K562 (cell line): Measurements from ENCODE around the gene KIF6. TPM values are rescaled to one million over a fixed set of nuclear protein-coding genes. Genes with fewer than 3 reads are reported as not detected.

Experiments
- ATAC-seq: fragments of 200-7000 bp; cut with Tn5 transposase; 3 replicates; pipeline ENCODE4 v1.9.1; 2020; ENCODE audit warnings: moderate library complexity
- BruUV-seq: library from RNA; stranded (reverse); fragments of 400-500 nt; replicated peaks from 2 replicates; lab custom pipeline; 2021; lab: Mats Ljungman, UMichigan
- CTCF ChIA-PET: fragments of 300-600 bp; formaldehyde crosslinking; extraction: SDS; loops from one replicate; lab custom pipeline; 2021; ENCODE audit warnings: low intra/inter-chr PET ratio; lab: Yijun Ruan, JAX
- POLR2A ChIA-PET: fragments of 300-600, 350-650 bp; sonication (Branson Sonifier 250); formaldehyde crosslinking; extraction: SDS; loops from one replicate; lab custom pipeline; 2021; ENCODE audit warnings: antibody characterized with exemption, inconsistent platforms; lab: Yijun Ruan, JAX
- DNase-seq, 4 experiments: peaks; one replicate each; pipeline versions ENCODE4 v3.0.0 to v3.0.0-alpha.2; 2011 to 2018; ENCODE audit warnings: low spot score in 3 of 4, mixed read lengths in 3 of 4; ENCODE audit errors: extremely low read depth in 1 of 4
- FAIRE-seq: peaks from 2 replicates; lab custom pipeline; 2011; peaks lifted over from hg19 to GRCh38; lab: Jason Lieb, UNC
- H2AFZ ChIP-seq: 2 replicates; pipeline ENCODE4 v1.6.0; 2011; ENCODE audit warnings: low read depth, low read length, control low read depth, inconsistent platforms
- H3K27ac ChIP-seq: fragments of 200-600 bp; 3 replicates; pipeline ENCODE4 v1.8.0; 2011; ENCODE audit warnings: low read depth, mild to moderate bottlenecking, control low read depth, inconsistent platforms, low read length, moderate library complexity, mixed read lengths; ENCODE audit errors: extremely low read depth
- H3K27me3 ChIP-seq, 2 experiments: fragments of 300-600 bp in 1 of 2; 2 replicates in 1 of 2; 3 replicates in 1 of 2; pipeline versions ENCODE4 v1.6.0 to v1.8.0; 2011; ENCODE audit warnings: inconsistent platforms in 2 of 2, low read length in 2 of 2, mild to moderate bottlenecking in 1 of 2, mixed read lengths in 1 of 2, moderate library complexity in 1 of 2; ENCODE audit not compliant: control insufficient read depth in 2 of 2, insufficient read depth in 2 of 2
- H3K36me3 ChIP-seq: fragments of 300-600 bp; 3 replicates; pipeline ENCODE4 v1.8.0; 2011; ENCODE audit warnings: mild to moderate bottlenecking, low read length, inconsistent platforms; ENCODE audit not compliant: control insufficient read depth, insufficient read depth
- H3K4me1 ChIP-seq, 2 experiments: fragments of 200-600 bp in 1 of 2; replicated peaks in 1 of 2; 2 replicates in 1 of 2; 3 replicates in 1 of 2; pipeline versions ENCODE4 v1.5.1 to v1.8.0; 2011; ENCODE audit warnings: inconsistent platforms in 2 of 2, low read length in 2 of 2, mild to moderate bottlenecking in 1 of 2, mixed read lengths in 1 of 2, moderate library complexity in 1 of 2; ENCODE audit not compliant: control insufficient read depth in 2 of 2, insufficient read depth in 2 of 2
- H3K4me2 ChIP-seq: 2 replicates; pipeline ENCODE4 v1.6.1; 2011; ENCODE audit warnings: low read length, control low read depth, inconsistent platforms, mixed read lengths; ENCODE audit not compliant: insufficient read depth
- H3K4me3 ChIP-seq: fragments of 200-600 bp; sonication (generic), shearing (Covaris generic); 2 replicates; pipeline ENCODE4 v1.5.1; 2016; ENCODE audit warnings: control low read depth, inconsistent platforms
- H3K79me2 ChIP-seq: fragments of 200-600 bp; 3 replicates; pipeline ENCODE4 v1.8.0; 2011; ENCODE audit warnings: low read length, inconsistent platforms; ENCODE audit not compliant: control insufficient read depth, insufficient read depth
- H3K9ac ChIP-seq, 2 experiments: 2 replicates each; pipeline versions ENCODE4 v1.6.0 to v1.6.1; 2011; ENCODE audit warnings: low read depth in 2 of 2, low read length in 2 of 2, control low read depth in 1 of 2, inconsistent platforms in 1 of 2, mild to moderate bottlenecking in 1 of 2, mixed read lengths in 1 of 2; ENCODE audit not compliant: insufficient read depth in 1 of 2
- H3K9me1 ChIP-seq: one replicate; pipeline ENCODE4 v1.6.0; 2011; ENCODE audit warnings: inconsistent platforms, mild to moderate bottlenecking, low read length, moderate library complexity; ENCODE audit not compliant: control insufficient read depth, insufficient read depth
- H3K9me3 ChIP-seq: replicated peaks from 2 replicates; pipeline ENCODE4 v1.5.1; 2011; ENCODE audit warnings: low read depth, low read length, inconsistent platforms; ENCODE audit not compliant: control insufficient read depth, insufficient read depth
- H4K20me1 ChIP-seq: replicated peaks from 2 replicates; pipeline ENCODE4 v1.6.1; 2011; ENCODE audit warnings: low read length, inconsistent platforms, mixed read lengths; ENCODE audit not compliant: control insufficient read depth, insufficient read depth
- KLF1 ChIP-seq: fragments of 450-650 bp; IDR thresholded peaks from 2 replicates; pipeline ENCODE4 v1.6.1; 2016; ENCODE audit warnings: missing genetic modification characterization, missing compliant biosample characterization
- SPI1 ChIP-seq: IDR thresholded peaks from 2 replicates; pipeline ENCODE4 v1.6.1; 2011; ENCODE audit warnings: low read depth, low read length, control low read depth, borderline replicate concordance
- TARDBP ChIP-seq: fragments of 450-650 bp; IDR thresholded peaks from 2 replicates; pipeline ENCODE4 v1.6.1; 2016
- YBX1 ChIP-seq: fragments of 450-650 bp; IDR thresholded peaks from 2 replicates; pipeline ENCODE4 v1.7.1; 2016; ENCODE audit warnings: mild to moderate bottlenecking
- ZBTB1 ChIP-seq: sonication (generic); formaldehyde crosslinking; IDR thresholded peaks from 2 replicates; pipeline ENCODE4 v1.8.1; 2023; ENCODE audit warnings: missing genetic modification reagents, low read depth, mild to moderate bottlenecking, borderline replicate concordance
- in situ Hi-C: fragments of 300-500 bp; cut with MboI; formaldehyde crosslinking; loops from 4 replicates; pipeline ENCODE4 v1.15.0; 2018; ENCODE audit warnings: inconsistent platforms, mixed read lengths
- intact Hi-C: fragments of 100-400 bp; cut with micrococcal nuclease; formaldehyde crosslinking; loops from 2 replicates; pipeline ENCODE4 v1.14.2; 2022
- polyA plus RNA-seq, 8 experiments: library from polyadenylated mRNA; depleted of rRNA in 4 of 8; stranded (reverse) in 5 of 8; unstranded in 3 of 8; fragments of >200 nt; fragmentation: Nextera tagmentation in 2 of 8; fragmentation: Illumina TruSeq in 1 of 8; extraction: Ambion mirVana in 2 of 8; extraction: Trizol in 1 of 8; gene quantifications; 2 replicates each; pipeline versions ENCODE4 v1.2.1 to v1.2.3, GENCODE V29; 2011 to 2014; ENCODE audit warnings: inconsistent platforms in 1 of 8, missing spikeins in 1 of 8
- total RNA-seq, 7 experiments: library from RNA; depleted of rRNA in 6 of 7; stranded (reverse); fragments of >200 nt in 6 of 7; fragmentation: Illumina TruSeq in 2 of 7; extraction: Trizol in 2 of 7; gene quantifications; 2 replicates each; pipeline versions ENCODE4 v1.2.1 to v1.2.3, GENCODE V29; 2011 to 2021; ENCODE audit warnings: low replicate concordance in 1 of 7

KIF6 gene
- total and polyA plus RNA-seq, 9 of the 15 experiments (the other 6 are each of a cell fraction or from before 2014, with no cell fraction given), result not detected

GRCh38 chr6:39493777-39494176 lies 231.4 kb downstream of the KIF6 start:
- H2AFZ ChIP-seq, result no peak overlapping the region
- no peaks in the 10 kb centered on the region for H3K79me2 ChIP-seq
- in situ Hi-C loops, result no loop called here
- no peaks in the 10 kb centered on the region for H3K9me3 ChIP-seq
- H3K9ac ChIP-seq, result no peak overlapping the region
- H3K36me3 ChIP-seq, result no peaks in the 10 kb centered on the region
- no peak overlapping the region for H3K27ac ChIP-seq
- no peaks in the 10 kb centered on the region for H3K9me1 ChIP-seq
- H4K20me1 ChIP-seq, result no peaks in the 10 kb centered on the region
- no peak overlapping the region for H3K4me3 ChIP-seq
- DNase-seq, result no peak
- CTCF ChIA-PET, result no interaction called here
- H3K27me3 ChIP-seq, result peaks cover 0 to 4% of the 10 kb centered on the region in 2 experiments; a peak in 2 of 5 replicates
- no peak for ATAC-seq
- peak; percentile 61 for FAIRE-seq
- no TSS peak for BruUV-seq
- TF ChIP-seq TARDBP, result no peak
- peak; percentile 34; the same call in 1 of the 2 replicates for TF ChIP-seq SPI1
- POLR2A ChIA-PET, result no interaction called here
- no peak overlapping the region for H3K4me2 ChIP-seq
- no peaks in the 10 kb centered on the region for H3K4me1 ChIP-seq
- intact Hi-C loops, result no loop called here

GRCh38 chr6:39493174-39493573 lies 232.0 kb downstream of the KIF6 start:
- H3K27ac ChIP-seq, result no peak overlapping the region
- TF ChIP-seq YBX1 (no peak), KLF1 (no peak), ZBTB1 (no peak)
- no peaks in the 10 kb centered on the region for H3K9me1 ChIP-seq
- ChIA-PET POLR2A (no interaction called here), CTCF (no interaction called here)
- ATAC-seq, result no peak
- H2AFZ ChIP-seq, result no peak overlapping the region
- FAIRE-seq, result no peak
- H3K4me1 ChIP-seq, result no peaks in the 10 kb centered on the region
- no peaks in the 10 kb centered on the region for H4K20me1 ChIP-seq
- no peak overlapping the region for H3K4me3 ChIP-seq
- H3K9me3 ChIP-seq, result no peaks in the 10 kb centered on the region
- no peak overlapping the region for H3K4me2 ChIP-seq
- DNase-seq, result no peak
- H3K79me2 ChIP-seq, result no peaks in the 10 kb centered on the region
- intact Hi-C loops (no loop called here), in situ Hi-C loops (no loop called here)
- H3K9ac ChIP-seq, result no peak overlapping the region
- peaks cover 0 to 4% of the 10 kb centered on the region in 2 experiments; a peak in 2 of 5 replicates for H3K27me3 ChIP-seq
- no TSS peak for BruUV-seq
- no peaks in the 10 kb centered on the region for H3K36me3 ChIP-seq
